ENCODE measurements around the gene EYA2.
"Not testable (repeated sequence)": the region's sequence is repeated elsewhere in the genome, so short reads cannot be mapped to it uniquely, and the experiment has no call there.

Gene EYA2

DNA sequence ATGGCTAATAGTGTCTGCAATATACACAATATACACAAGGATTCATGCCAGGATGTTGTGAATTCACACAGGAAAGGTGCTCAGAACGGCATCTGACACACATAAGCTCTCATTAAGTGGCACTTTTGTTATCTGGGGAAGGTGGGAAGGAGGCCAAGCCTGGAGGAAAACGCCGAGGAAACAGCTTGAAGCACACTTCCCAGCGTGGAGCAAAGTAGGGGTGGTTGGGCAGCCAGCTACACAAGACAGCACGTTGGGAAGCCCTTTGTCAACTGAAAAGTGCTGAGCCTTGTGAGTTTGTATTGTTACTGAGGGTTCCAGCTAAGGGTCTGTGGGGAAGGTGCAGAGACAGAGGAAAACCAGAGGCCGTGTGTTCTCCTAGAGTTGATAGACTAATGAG is 280.9 kb downstream of the EYA2 start:
- no peak for DNase-seq (ENCODE audit: low spot score)

DNA sequence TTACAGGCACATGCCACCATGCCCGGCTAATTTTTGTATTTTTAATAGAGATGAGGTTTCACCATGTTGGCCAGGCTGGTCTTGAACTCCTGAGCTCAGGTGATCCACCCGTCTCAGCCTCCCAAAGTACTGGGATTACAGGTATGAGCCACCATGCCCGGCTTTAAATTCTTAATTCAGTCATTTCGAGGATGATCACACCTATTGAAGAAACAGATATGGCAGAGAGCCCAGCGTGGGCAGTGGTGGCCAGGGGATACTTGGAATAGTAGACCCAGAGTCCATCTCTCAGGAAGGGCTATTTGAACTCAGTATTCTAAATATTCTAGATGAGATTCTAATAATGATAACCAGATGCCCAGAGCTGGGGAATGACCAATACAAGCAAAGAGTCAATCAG is 281.6 kb downstream of the EYA2 start:
- DNase-seq (ENCODE audit: low spot score), result not testable (repeated sequence)

DNA sequence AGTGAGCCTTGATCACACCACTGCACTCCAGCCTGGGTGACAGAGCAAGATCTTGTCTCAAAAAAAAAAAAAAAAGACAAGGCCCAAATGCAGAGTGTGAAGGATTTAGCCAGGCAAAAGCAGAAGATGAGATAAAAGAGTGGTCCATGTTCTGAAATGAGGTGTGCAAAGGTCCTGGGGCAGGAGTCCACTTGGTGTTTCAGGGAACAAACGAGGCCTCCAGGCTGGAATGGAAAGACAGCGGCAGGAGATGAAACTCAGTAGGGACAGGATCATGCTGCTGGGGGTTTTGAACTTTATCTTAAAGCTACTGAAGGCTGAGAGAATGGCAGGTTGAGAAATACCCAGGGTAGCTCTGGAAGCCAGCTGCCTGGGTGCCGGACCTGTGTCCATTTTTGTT is 283.6 kb downstream of the EYA2 start:
- DNase-seq (ENCODE audit: low spot score), result no peak

DNA sequence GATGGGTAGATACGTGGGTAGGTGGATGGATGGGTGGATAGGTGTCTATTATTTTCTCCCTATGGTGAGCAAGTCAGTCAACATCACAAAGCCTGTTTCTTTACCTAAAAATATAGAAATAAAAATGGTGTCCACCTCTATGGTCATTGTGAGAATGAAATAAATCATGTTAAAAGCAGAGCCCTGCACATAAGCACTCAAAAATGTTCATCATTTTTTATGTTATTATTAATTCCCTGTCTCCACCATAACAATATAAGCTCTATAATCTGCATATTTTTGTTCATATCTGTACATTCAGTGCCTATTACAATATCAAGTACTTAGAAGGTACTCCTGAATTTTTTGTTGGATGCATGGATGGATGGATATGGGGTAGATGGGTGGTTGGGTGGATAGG is 284.2 kb downstream of the EYA2 start:
- DNase-seq (ENCODE audit: low spot score), result no peak

DNA sequence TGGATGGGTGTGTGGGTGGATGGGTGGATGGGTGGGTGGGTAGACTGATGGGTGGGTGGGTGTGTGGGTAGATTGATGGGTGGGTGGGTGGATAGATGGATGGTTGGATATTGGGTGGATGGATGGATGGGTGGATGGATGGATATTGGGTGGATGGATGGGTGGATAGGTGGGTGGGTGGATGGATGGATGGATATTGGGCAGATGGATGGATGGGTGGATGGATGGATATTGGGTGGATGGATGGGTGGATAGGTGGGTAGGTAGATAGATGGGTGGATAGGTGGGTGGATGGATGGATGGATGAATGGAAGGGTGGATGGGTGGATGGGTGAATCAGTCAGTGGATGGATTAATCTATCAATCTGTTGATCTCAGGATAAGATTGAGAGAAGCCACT is 284.6 kb downstream of the EYA2 start:
- DNase-seq (ENCODE audit: low spot score), result no peak

DNA sequence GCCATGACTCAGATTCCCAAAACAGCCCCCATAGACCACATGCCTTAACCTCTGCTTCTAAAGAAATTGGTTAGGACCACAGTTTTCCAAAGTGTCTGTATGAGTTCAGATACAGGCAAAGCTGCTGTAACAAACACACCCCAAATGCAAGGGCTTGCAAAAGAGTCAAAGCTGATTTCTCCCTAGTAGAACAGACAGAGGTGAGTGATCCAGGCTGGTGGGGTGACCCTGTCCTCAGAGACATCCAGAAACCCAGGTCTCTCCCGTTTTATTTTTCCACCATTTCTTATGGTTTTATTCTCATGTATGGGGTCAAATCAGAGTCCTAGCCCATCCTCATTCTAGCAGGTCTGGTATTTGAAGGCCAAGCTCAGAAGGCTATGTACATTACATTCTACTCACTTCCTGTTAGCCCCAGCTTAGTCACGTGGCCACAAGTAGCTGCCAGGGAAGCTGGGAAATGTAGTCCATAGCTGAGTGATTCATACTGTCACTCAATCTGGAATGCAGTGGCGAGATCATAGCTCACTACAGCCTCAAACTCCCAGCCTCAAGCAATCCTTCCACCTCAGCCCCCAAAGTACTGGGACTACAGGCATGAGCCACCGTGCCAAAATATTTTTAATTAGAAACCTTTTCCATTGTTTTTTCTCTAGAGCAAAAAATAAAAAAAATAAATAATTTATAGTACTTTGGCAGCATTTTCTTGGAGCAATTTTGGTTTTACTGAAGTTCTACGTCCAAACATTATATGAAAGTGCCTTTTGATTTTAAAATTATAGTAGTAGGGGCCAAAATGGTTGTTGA is 286.6 kb downstream of the EYA2 start:
- DNase-seq (ENCODE audit: low spot score), result no peak

DNA sequence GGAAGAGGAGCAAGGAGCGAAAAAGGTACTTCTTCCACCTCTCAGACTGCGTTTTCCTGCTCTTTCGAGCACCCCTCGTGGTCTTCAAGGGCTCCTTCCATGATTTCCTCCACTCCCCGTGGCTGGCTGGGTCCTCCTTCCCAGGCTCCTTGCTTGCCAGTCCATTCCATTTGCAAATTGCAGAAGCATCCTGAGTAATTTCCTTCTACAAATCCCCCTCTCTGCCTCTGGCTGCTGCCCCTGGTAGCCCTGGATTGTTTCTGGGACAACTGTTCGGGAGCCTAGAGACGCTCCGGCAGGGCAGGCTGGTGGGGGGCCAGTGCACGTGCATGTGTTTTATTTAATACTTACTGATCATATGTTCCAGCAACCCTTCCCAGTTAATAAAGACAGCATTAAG is 288.7 kb downstream of the EYA2 start:
- no peak for DNase-seq (ENCODE audit: low spot score)

DNA sequence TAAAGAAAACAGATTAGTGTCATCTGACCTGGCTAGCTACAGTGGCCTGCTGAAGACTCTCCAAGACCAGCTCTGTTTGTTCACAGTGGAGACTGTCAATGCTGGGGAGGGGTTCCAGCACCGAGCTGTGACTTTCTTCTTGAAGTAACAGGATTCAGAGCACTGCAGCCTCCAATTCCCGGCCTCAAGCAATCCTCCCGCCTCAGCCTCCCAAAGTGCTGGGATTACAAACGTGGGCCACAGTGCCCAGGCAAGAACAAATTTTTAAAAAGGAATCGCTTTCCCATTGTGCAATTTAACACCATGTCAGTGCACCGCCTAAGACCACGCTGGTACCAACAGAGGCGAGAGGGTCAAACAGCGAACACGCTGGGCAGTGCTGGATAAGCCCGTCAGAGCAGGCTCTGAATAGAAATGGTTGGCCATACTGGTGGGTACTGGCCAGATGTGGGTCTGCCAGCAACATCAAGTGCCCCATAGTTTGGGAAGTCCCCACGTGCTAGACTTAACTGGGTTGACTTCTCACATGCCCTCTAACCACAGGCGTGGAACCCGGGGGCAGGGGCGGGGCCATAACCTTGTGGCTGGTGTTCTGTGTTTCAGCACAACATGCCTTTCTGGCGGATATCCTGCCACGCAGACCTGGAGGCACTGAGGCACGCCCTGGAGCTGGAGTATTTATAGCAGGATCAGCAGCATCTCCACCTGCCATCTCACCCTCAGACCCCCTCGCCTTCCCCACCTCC is 293.0 kb downstream of the EYA2 start:
- DNase-seq (ENCODE audit: low spot score), result no peak

DNA sequence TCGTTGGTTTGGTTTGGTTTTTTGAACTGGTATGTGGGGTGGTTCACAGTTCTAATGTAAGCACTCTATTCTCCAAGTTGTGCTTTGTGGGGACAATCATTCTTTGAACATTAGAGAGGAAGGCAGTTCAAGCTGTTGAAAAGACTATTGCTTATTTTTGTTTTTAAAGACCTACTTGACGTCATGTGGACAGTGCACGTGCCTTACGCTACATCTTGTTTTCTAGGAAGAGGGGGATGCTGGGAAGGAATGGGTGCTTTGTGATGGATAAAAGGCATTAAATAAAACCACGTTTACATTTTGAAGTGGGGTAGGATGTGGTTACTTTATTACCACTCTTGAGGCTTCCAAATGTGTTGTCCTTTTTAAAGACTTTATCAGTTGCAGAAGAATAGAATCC is 293.9 kb downstream of the EYA2 start:
- no peak for DNase-seq (ENCODE audit: low spot score)

DNA sequence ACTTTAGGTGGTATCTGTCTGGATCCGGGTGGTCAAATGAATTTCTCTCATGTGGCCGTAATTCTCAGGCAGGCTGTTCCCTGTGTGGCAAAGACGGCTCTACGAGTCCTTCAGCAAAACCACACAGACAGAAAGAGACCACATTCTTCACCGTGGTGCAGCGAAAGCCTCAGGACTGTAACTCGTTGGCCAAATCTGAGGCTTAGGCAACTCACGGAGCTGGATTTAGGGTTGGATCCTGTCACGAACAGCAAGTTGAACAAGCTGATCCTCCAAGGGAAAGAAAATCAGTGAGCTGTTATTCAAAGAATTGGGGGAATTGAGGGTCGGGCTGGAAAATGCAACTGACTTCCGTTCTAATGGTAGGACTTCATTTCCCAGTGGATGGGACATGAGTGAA is 294.4 kb downstream of the EYA2 start:
- DNase-seq (ENCODE audit: low spot score), result no peak

DNA sequence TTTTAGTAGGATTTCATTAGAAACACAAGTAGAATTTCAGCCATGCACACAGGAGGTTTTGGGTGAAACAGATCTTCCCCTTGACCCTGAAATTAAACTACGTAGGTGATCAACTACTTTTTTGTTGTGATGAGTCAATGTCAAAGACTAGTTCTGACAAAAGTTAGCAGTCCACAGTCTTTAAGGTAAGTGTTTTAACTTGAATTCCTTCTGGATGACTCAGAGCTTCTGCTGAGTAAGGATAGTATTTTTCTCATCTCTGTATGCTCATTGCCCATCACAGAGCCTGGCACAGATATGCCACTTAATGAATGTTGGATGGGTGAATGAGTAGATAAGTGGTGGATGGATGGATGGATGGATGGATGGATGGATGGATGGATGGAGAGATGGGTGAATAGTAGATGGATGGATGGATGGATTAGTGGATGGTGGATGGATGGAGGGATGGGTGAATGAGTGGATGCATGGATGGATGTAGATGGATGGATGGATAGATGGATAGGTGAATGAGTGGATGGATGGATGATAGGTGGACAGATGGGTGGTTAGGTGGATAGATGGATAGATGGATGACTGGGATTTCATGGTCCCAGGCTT is 296.5 kb downstream of the EYA2 start:
- no peak for DNase-seq (ENCODE audit: low spot score)

DNA sequence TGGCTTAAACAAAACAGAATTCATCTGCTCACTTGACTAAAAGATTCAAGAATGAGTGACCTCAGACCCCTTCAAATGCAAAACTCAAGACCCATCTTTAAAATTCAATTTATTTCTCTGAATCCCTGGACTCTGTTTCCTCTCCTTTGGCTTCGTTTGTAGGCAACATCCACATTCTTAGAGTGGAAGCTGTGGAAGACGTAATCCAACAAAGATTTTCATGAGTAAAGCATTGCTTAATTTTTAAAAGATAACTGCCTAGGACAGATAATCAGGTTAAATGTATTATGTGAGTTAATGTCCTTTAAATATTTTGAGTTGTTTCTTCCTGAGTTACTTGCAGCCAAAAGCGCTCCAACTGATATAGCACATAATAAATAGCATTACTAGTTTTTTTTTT is 297.3 kb downstream of the EYA2 start:
- no peak for DNase-seq (ENCODE audit: low spot score)

DNA sequence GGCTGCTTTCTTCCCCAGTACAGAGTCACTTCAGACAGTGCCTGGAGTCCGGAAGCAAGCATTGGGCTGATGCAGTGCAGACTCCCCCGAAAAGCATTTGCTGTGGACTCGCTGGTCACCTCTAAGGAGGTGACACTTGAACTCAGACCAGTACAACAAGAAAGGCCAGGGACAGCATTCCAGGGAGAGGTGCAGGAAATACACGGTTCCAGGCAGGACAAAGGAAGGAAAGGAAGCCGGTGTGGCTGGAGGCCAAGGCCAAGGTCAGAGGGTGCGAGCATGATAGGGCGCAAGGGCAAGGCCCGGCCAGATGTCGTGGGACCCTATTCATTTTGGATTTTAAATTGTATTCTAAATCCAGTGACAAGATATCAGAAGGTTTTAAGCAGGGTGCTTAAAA is 300.9 kb downstream of the EYA2 start:
- DNase-seq (ENCODE audit: low spot score), result no peak

DNA sequence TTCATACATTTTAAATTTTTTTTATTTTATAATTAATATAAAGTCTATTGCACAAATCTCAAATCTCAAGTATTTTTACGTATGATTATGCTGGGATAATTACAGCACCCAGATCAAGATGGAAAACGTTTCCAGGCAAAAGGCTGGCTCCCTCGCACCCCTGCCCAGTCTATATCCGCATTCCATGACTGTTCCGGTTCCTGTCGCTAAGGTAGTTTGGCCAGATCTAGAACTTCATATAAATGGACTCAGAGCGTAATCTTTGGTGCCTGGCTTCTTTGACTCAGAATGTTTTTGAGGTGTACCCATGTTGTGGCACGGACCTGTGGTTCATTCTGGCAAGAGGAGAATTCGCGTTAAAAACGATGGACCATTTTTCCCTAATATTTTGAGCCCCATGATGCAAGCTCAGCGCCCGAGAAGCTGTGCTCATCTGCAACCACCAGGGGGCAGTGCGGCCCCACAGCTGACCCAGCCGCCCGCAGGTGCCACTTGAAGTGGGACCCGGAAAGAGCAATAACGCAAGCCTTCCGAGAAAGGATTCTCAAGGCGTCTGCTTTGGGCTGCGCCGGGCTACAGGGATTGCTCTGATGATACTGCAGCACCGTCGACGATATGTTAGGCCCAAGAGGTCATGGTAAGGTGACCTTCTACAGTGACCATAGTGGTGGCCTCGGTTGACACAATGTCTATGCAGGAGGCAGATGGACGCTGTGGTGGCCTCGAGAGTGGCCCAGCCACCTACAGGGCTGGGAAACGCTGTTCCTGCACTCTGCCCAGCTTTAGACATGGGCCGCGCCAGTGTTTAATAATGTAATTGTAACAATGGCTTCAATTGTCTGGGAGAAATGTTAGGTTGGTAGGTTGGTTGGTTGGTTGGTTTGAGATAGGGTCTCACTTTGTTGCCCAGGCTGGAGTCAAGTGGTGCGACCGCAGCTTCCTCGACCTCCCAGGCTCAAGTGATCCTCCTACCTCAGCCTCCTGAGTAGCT is 301.7 kb downstream of the EYA2 start:
- DNase-seq (ENCODE audit: low spot score), result peak; percentile 53

DNA sequence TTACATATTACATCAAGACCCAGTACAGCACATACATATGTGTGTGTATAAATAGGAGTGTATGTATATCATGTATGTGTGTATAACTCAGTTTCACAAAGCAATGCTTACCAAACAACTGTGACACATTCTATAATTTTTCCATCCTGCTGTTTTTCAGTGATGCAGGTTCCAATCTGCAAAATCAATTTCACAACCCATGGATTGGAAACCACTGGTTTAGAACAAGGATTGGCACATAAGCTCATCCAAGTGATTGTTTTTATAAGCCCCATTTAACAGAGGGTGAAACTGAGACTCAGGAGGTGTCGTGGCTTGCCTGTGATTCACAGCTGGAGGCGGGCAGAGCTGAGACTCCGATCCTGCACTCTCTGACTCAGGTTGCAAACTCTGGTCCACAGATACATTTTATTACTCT is 303.6 kb downstream of the EYA2 start:
- no peak for DNase-seq (ENCODE audit: low spot score)

DNA sequence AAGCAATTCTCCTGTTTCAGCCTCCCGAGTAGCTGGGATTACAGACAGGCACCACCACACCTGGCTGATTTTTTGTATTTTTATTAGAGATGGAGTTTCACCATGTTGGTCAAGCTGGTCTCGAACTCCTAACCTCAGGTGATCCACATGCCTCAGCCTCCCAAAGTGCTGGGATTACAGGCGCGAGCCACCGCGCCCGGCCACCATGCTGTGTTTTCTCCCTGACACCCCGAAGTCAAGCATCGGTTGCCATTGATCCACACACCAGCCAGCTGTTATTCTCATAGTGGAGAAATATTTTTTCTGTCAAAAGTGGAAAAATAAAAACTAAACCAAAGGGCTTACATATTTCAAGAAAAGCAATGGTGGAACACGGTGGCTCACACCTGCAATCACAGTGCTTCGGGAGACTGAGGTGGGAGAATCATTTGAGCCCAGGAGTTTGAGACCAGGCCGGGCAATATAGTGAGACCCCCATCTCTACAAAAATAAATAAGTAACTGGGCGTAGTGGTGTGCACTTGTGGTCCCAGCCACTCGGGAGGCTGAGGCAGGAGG is 304.4 kb downstream of the EYA2 start:
- no peak for DNase-seq (ENCODE audit: low spot score)

DNA sequence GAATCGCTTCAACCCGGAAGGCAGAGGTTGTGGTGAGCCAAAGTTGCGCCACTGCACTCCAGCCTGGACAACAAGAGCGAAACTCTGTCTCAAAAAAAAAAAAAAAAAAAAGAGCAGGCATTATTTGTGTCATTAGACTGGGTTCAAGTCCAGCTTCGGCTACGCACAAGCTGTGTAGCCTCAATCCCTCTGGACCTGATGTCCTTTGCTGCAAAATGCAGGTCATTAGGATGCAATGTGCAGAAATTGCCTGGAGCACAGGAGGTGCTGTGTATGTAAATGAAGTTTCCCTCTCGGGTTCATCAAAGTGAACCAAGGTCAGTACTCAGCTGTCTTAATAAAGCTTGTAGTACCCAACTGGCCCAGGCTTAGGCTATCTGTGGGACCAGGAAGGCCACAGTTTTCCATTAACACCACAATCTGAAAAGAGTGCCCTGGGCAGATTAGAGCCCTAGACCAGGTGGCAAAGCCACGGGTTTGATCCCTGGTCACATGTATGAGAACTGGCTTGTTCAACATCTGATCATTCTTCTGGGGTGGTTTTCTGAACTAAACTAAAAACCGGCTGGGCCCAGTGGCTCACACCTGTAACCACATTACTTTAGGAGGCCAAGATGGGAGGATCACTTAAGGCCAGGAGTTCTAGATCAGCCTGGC is 306.6 kb downstream of the EYA2 start:
- DNase-seq (ENCODE audit: low spot score), result no peak

DNA sequence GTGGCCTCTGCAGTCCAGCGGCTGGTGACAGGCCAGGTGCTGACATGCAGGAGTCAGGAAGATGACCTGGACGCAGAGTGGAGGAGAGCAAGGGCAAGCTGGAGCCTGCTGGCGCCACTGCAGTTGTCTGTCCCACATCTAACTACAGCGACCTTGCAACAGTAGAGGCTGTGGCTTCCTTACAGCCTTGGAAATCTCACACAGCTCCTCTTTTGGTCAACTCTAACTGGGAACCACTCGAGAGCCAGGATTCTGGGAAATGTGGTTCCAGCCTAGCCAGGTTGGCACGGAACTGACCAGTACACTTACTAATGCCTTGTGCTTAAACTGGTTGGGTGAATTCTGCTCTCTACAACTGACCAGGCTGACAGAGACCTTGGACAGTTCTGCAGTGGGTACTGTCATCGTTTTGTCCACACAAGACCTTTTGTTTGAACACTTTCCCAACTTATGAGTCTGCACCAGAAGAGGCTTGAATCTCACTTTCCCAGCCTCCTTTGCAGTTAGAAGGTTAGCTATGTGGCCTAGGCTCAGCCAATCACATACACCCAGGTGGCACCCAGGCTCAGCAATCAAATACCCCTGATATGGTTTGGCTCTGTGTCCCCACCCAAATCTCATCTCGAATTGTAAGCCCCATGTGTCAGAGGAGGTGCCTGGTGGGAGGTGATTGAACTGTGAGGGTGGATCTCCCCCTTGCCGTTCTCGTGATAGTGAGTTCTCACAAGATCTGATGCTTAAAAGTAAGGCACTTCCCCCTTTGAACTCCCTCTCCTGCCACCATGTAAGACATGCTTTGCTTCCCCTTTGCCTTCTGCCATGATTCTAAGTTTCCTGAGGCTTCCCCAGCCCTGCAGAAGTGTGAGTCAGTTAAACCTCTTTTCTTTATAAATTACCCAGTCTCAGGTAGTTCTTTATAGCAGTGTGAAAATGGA is 308.4 kb downstream of the EYA2 start:
- DNase-seq (ENCODE audit: low spot score), result no peak

DNA sequence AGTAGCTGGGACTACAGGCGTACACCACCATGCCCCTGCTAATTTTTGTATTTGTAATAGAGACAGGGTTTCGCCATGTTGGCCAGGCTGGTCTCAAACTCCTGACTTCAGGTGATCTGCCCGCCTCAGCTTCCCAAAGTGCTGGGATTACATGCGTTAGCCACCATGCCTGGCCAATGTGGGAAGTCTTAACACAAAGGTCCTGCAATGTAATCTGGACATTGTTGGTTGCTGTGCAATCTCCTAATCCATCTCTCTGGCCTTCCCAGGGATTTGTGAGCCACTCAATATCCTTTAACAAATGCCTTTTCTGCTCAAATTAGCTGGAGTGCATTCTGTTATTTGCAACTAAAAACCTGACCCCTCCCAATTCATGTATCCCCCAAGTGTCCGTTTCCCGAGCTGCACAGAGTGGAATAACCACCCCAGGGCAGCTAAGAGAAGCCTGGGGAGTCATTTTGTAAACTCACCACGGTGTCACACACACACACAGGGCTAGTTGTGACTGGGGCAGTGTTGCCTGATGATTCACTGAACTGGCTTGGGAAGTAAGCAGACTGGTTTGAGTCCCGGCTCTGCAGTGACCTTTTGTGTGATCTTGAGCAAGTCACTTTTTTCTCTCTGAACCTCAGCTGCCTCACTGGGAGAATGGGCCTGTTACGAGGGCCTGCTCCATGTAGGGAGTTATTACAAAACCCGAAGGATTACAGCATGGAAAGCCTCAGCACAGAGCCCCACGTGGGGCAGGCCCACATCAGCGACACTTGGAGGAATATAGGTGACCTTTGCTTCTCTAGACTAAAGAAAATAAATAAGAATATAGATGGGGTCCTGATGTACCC is 309.6 kb downstream of the EYA2 start:
- DNase-seq (ENCODE audit: low spot score), result no peak

All from CD4-positive, alpha-beta T cell treated with Interleukin-6 at 100 ng/mL for 8 hours (primary cell).